NCI-H2081 treated with DMSO at 0.1 percent for 48 hours (cell line): Measurements from ENCODE around the gene IL12A.
A peak's percentile ranks its signal among the peaks of the same experiment; 100 is the strongest.

Experiments
- DNase-seq: peaks from one replicate; lab custom pipeline; 2025; lab: John Stamatoyannopoulos, UW

Gene IL12A

DNA sequence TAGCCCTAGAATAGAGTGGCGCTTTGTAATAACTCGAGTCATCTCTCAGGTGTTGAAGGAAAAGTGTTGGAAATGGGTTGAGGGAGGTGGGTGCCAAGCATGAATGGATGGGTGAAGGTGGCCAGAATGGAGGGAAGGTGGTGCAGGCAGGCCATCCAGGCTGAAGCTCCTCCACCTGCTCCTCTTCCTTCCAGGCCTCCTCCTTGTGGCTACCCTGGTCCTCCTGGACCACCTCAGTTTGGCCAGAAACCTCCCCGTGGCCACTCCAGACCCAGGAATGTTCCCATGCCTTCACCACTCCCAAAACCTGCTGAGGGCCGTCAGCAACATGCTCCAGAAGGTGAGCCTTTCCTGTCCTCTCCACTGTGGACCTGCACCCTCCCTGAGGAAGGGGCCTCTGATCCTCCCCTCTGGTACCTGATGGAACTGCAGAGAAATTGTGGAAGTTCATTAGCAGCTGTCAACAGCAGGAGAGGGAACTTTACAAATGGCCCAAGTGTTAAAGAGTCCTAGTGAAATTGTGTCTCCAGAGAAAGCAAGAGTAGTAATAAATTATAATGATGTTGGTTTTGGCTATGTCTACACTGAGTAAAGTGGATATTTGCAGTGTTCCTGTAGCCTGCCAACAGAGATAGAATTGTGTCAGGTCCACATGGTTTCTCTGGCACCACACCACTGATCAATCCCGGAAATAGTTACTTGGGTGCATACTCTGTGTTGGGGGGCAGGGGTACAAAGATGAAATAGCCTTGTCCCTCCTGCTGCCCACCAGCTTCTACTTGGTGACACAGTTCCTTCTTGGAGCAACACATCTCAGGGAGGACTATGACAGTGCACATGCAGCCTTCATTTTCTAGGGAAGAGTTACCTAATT is 1.6 kb downstream of the IL12A start:
- no peak for DNase-seq

- no peak for DNase-seq
Measured at GRCh38 chr3:159991591-159991990, 3.0 kb downstream of the IL12A start.

DNA sequence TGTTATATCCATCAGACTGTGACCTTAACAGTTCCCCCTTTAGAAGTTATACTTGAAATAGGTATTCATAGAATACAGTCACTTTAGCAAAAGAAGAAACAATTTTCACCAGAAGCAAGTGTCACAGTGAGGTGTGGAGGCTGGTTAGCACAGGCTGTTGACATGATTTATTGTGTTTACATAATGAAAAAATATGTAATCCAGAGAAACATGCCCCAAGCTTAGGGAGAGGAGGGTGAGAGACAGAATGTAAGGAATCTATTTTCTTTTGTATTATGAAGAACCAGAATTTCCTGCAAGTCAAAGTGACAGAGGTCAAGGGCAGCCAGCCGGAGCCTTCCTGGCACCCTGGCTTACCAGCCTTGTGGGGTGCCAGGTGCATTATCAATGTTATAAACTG is 4.0 kb downstream of the IL12A start:
- DNase-seq: no peak

GRCh38 chr3:159994182-159994581 is 5.5 kb downstream of the IL12A start:
- no peak for DNase-seq

DNA sequence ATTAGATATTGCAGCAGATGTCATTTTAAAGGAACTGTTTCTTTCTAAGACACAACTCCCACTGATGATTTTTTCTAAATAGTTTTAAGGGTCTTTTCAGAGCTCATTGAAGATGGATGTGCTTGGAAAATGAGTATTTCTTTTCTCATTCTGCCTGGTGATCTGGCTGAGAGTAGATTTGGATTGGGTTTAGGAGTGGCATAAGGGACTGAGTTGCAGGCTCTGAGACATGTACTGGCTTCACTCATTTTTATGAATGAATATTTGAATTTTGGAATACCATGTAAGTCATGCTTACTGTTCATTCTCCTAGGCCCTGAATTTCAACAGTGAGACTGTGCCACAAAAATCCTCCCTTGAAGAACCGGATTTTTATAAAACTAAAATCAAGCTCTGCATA is 6.5 kb downstream of the IL12A start:
- no peak for DNase-seq

DNA sequence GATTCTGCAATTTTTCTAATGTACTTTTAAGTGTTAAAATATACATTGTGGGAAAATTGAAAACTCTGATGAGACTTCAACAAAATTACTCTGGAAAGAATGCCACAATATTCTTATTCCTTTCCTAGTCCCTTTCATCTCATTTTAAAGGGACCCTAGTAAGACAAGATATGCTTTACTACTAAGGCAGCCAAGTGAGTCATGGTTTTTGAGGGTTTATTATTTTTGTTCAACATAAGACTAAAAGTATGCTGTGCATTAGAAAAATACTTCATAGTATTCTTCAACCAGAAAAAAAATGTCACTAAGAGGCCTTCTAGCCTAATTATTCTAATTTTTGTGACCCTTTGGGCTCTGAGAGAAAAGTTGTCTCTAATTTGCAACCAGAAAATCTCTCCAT is 7.4 kb downstream of the IL12A start:
- no peak for DNase-seq

DNA sequence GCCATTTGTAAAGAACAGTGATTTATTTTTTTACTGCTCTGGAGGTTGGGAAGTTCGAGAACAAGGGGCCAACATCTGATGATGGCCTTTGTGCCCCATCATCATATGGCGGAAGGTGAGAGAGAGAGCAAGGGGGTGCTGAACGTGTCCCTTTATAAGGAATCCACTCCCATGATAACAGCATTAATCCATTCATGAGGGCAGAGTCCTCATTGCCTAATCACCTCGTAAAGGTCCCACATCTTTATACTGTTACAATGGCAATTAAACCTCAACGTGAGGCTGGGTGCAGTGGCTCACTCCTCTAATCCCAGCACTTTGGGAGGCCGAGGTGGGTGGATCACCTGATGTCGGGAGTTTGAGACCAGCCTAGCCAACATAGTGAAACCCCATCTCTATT is 8.3 kb downstream of the IL12A start:
- no peak for DNase-seq

DNA sequence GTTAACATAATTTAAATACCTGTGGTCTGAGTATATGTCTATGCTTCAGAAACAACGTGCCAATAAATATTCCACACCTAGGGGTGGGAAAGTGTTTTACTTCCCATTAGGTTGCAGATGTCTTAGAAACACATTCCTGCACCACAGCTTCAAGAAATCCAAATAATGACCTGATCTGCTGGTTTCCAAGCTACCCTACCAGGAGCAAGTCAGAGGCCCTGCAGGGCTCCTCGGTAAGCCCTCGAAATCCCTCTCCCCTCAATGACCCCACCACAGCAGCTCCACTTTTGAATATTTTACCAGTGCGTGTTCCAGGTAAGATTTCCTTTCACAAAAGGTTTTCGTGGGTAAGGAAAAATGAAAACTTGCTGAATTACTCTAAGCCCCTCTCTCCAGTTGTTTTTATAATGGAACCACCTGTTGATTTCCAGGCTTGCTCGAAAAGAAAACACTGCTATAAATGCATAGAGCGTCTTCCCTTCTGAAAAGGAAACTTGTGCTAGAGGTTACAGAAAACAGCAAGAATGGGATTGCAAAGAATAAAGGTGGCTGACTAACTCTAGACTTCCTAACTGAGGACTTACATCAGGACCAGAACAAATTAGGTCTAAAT is 12.6 kb downstream of the IL12A start:
- no peak for DNase-seq

- DNase-seq: no peak
Measured at GRCh38 chr3:160001850-160002623, 13.4 kb downstream of the IL12A start.

DNA sequence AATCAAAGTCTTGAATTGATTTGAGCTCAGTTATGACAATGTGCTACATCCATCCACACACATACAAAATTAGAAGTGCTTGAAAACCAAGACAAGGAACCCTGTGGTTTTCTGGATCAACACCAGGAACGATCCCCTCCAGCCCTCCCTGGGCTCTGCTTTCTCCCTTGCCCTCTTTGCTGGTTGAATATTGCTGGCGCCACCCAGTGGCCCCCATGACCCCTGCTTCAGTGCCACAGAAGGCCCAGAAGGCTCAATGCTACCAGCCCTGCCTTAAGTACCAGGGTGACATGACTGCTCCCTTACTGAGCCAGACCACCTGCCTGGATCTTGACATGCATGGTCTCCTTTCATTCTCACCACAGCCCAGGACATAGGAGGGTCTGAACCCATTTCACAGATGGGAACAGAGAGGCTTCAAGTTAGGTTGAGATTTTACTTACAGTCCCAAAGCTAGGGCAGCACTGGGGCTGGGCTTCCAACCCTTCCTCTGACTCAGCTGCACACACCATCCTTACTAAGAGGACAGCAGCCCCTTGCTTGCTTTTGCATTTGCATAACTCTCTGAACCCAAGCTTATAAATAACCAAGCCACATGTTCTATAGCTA is 15.0 kb downstream of the IL12A start:
- DNase-seq: peak; percentile 27

DNA sequence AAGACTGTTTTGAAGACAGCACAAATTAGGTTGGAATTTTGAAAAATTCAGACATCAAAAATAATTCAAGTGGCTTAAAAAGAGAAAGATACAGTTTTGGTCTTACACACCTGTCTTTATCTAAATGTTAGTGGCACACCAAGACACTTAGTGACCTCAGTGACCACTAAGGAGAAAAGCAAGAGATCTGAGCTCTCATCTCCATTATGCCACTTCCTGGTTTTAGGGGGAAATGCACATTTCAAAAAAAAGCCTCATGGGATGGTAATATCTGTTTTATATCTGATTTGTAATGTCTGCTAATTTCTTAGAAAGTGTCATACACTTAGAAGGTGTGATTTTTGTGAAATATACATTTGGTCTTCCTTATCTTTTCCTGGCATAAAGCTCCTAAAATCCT is 16.4 kb downstream of the IL12A start:
- DNase-seq: no peak

- peak; percentile 13 for DNase-seq
Measured at GRCh38 chr3:160006282-160007163, 17.9 kb downstream of the IL12A start.

DNA sequence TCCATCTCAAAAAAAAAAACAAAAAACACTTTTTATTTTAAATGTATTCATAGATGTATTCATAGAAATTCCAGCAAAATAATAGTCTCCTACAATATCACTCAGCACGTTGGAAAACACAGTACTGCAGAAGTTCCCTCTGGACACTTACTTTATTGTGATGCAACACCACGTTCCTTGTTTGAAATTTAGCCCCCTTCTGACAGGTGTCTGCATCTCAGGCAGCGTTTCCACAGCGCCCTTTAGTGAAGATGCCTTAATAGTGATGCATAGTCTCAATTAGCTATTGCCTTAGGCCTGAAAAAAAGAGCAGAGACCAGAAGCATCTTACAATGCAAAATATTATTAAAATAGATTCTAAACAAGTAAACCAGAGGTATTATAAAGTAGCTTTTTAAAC is 20.3 kb downstream of the IL12A start:
- DNase-seq: no peak

DNA sequence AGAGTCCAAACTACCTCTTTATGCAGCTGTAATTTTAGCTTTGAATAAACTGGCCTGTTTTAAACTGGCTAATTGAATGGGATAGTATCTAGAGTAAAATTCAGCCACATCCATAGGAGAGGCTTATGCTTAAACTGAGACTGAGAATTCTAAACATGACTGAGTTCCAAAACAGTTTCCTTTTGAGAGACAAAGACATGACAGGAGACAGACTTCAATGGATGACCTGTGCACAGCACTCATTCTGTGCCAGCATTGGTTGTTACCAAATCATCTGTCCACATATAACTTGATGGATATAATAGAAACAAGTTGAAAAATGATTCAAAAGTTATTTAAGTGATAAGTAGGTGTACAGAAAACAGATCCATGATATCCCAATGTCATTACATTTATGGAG is 20.9 kb downstream of the IL12A start:
- no peak for DNase-seq

DNA sequence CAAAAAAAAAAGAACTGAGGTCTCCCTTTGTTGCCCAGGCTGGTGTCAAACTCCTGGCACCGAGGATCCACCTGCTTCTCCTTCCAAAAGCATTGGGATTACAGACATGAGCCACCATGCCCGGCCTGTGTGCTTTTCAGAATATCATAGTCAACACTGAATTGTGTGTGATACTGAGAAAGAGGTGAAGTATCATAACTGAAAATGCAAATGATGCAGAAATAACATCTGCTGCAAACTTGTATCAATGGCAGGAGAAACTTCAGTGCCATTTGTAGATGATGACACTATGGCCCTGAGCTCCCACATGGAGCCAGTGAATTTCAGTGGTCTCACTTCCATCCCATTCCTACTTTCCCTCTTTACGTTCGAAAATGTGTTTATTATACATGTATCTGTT is 21.9 kb downstream of the IL12A start:
- DNase-seq: no peak

- DNase-seq: no peak
Measured at GRCh38 chr3:160012108-160012507, 23.5 kb downstream of the IL12A start.

DNA sequence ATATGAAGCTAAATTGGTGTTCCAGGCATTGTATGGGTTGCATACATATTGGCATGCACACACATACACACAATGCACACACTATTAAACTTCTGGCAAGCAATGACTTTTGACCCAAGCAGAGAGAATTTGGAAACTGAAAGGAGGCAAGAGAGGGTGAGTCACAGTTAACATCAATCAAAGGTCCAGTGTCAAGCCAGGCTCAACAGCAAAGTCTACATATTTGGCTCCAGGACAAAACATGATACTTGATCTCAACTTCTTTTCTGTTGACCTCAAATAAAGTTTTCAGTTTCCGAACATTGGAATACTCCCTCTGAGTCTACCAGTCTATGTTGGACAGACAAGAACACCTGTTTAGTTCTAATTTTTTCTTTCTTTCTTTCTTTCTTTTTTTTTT is 28.3 kb downstream of the IL12A start:
- DNase-seq: no peak

DNA sequence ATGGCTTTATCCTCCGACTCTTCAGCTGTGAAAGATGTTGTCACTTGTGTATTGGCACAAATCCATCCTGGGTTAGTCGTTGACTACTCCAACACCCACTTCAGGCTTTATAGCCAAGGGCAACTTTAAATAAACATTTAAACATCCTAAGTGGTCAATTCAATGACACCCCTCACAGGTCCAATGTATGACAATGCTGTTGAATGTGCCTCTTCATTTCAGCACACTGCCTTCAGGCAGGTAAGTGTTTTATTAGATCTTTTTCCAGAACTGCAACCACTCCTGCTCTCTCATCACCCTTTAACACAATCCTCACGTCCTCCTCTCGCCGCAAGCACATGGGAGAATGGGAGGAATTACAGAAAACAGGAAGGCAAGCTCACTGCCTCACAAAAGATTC is 30.3 kb downstream of the IL12A start:
- no peak for DNase-seq

DNA sequence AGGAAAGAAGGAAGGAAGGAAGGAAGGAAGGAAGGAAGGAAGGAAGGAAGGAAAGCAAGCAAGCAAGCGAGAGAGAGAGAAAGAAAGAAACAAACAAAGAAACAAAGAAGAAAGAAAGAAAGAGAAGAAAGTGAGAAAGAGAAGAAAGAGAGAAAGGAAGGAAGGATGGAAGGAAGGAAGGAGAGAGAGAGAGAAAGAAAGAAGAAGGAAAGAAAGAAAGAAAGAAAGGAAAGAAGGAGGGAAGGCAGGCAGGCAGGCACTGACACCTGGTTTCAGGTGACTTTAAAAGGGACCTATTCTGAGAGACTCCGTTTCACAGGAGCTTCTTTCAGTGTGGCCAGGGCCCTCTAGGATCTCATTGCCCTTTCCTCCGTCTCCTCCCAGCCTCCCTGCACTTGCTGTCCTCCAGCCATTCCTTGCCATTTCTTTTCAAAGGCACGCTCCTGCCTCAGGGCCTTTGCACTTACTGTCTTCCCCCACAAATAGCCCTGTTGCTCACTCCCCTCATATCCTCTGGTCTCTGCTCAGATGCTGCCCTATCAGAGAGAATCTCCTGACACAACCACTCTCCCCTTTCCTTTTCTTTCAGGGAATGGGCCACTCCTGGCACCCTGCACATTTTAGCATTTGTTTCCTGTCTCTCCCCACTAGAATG is 31.5 kb downstream of the IL12A start:
- no peak for DNase-seq

DNA sequence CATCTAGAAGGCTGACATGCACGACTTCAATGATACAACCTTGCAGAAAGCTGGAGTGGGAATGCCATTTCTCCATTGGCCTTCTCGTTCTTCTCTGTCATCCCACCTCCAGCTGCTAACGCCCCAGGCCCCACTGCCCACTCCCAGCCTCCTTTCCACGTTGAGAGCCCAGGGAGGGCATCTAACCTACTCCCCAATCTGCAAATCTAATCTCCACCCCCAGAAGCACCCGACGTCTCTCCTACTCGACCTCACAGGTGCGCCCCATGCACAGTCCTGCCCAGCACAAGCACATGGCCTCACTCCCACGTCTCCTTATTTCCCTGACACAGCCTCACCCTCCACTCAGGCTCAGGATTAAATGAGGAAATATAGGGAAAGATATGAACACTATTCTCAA is 33.4 kb downstream of the IL12A start:
- DNase-seq: no peak

DNA sequence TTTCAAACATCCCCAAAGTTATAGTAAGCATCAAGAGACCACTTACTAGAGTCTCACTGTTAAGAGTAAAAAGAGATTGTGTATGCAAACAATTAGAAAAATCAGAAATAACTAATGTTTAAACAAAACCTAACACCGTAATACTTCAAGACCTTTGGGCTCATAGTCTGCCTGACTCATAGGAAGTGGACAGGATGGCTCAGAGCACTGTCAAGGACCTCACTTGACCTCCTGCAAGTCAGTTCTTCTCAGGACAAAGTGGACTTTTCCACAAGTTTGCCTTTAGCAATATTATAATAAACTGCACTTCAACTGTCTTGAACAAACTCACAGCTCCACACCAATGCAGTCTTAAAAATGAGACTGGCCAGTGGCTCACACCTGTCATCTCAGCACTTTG is 34.8 kb downstream of the IL12A start:
- no peak for DNase-seq
